H9 (cell line): ENCODE data around the gene ARPC1A. TPM values are rescaled to one million over a fixed set of nuclear protein-coding genes. Genes with fewer than 3 reads are reported as not detected.

Source experiments
- DNase-seq: peaks from one replicate; pipeline ENCODE4 v3.0.0-alpha.2; 2017
- H2AFZ ChIP-seq: one replicate; pipeline ENCODE4 v1.6.1; 2013; ENCODE audit warnings: mild to moderate bottlenecking, low read length, control low read depth, moderate library complexity
- H2AK5ac ChIP-seq: 2 replicates; pipeline ENCODE4 v1.6.1; 2013; ENCODE audit warnings: low read length, control low read depth, mixed read lengths; ENCODE audit not compliant: insufficient read length
- H2BK120ac ChIP-seq: one replicate; pipeline ENCODE4 v1.6.1; 2013; ENCODE audit warnings: low read depth, mild to moderate bottlenecking, low read length, control low read depth, inconsistent platforms; ENCODE audit not compliant: poor library complexity, severe bottlenecking
- H2BK12ac ChIP-seq: 2 replicates; pipeline ENCODE4 v1.6.1; 2013; ENCODE audit warnings: low read length, control low read depth, mixed read lengths, low read depth; ENCODE audit not compliant: insufficient read length
- H2BK15ac ChIP-seq: 2 replicates; pipeline ENCODE4 v1.6.1; 2013; ENCODE audit warnings: low read depth, low read length, control low read depth
- H2BK20ac ChIP-seq: one replicate; pipeline ENCODE4 v1.6.1; 2013; ENCODE audit warnings: low read depth, mild to moderate bottlenecking, low read length, control low read depth, inconsistent platforms; ENCODE audit not compliant: poor library complexity, severe bottlenecking
- H2BK5ac ChIP-seq: 2 replicates; pipeline ENCODE4 v1.6.1; 2013; ENCODE audit warnings: low read length, control low read depth, mixed read lengths; ENCODE audit not compliant: insufficient read length
- H3K14ac ChIP-seq: 2 replicates; pipeline ENCODE4 v1.6.1; 2013; ENCODE audit warnings: low read length, control low read depth; ENCODE audit not compliant: insufficient read depth
- H3K18ac ChIP-seq: 2 replicates; pipeline ENCODE4 v1.6.1; 2013; ENCODE audit warnings: low read depth, mild to moderate bottlenecking, mixed read lengths, low read length, control low read depth; ENCODE audit not compliant: insufficient read length
- H3K23ac ChIP-seq: 2 replicates; pipeline ENCODE4 v1.6.1; 2013; ENCODE audit warnings: low read length, control low read depth, mixed read lengths, low read depth; ENCODE audit not compliant: insufficient read length
- H3K23me2 ChIP-seq: 2 replicates; pipeline ENCODE4 v1.6.1; 2013; ENCODE audit warnings: low read depth, mild to moderate bottlenecking, mixed read lengths, low read length, control low read depth; ENCODE audit not compliant: insufficient read length, poor library complexity, severe bottlenecking
- H3K27ac ChIP-seq: 2 replicates; pipeline ENCODE4 v1.5.1; 2013; ENCODE audit warnings: low read length, control low read depth, mixed read lengths, low read depth; ENCODE audit not compliant: insufficient read length
- H3K27me3 ChIP-seq: 2 replicates; pipeline ENCODE4 v1.6.1; 2013; ENCODE audit warnings: low read length, control low read depth, inconsistent platforms; ENCODE audit not compliant: insufficient read depth
- H3K4ac ChIP-seq: 2 replicates; pipeline ENCODE4 v1.6.1; 2013; ENCODE audit warnings: low read depth, mild to moderate bottlenecking, control low read depth, inconsistent platforms, low read length, moderate library complexity
- H3K4me1 ChIP-seq: 2 replicates; pipeline ENCODE4 v1.6.1; 2013; ENCODE audit warnings: low read length, control low read depth, inconsistent platforms; ENCODE audit not compliant: insufficient read depth
- H3K4me2 ChIP-seq: 2 replicates; pipeline ENCODE4 v1.6.1; 2013; ENCODE audit warnings: low read length, control low read depth, mixed read lengths; ENCODE audit not compliant: insufficient read length, insufficient read depth
- H3K56ac ChIP-seq: 2 replicates; pipeline ENCODE4 v1.6.1; 2013; ENCODE audit warnings: low read depth, mild to moderate bottlenecking, mixed read lengths, low read length, control low read depth; ENCODE audit not compliant: insufficient read length
- H3K79me1 ChIP-seq: 2 replicates; pipeline ENCODE4 v1.6.1; 2013; ENCODE audit warnings: low read depth, mild to moderate bottlenecking, moderate library complexity, low read length, control low read depth, inconsistent platforms; ENCODE audit not compliant: insufficient read depth, poor library complexity, severe bottlenecking
- H3K79me2 ChIP-seq: 2 replicates; pipeline ENCODE4 v1.6.1; 2013; ENCODE audit warnings: low read length, control low read depth, inconsistent platforms; ENCODE audit not compliant: insufficient read depth
- H3K9ac ChIP-seq: 2 replicates; pipeline ENCODE4 v1.6.1; 2013; ENCODE audit warnings: low read length, control low read depth, mixed read lengths; ENCODE audit not compliant: insufficient read length; ENCODE audit errors: extremely low read depth
- H3K9me3 ChIP-seq: one replicate; pipeline ENCODE4 v1.6.1; 2013; ENCODE audit warnings: low read depth, low read length, inconsistent platforms; ENCODE audit not compliant: control insufficient read depth
- H3T11ph ChIP-seq: one replicate; pipeline ENCODE4 v1.6.1; 2013; ENCODE audit warnings: mild to moderate bottlenecking, low read length, control low read depth, inconsistent platforms
- H4K20me1 ChIP-seq: one replicate; pipeline ENCODE4 v1.6.1; 2013; ENCODE audit not compliant: control insufficient read depth, insufficient read length, insufficient read depth
- H4K5ac ChIP-seq: 2 replicates; pipeline ENCODE4 v1.6.1; 2013; ENCODE audit warnings: low read depth, mild to moderate bottlenecking, mixed read lengths, low read length, control low read depth; ENCODE audit not compliant: insufficient read length
- H4K8ac ChIP-seq: replicated peaks from 2 replicates; pipeline ENCODE4 v1.6.1; 2013; ENCODE audit warnings: low read length, control low read depth, mixed read lengths, low read depth; ENCODE audit not compliant: insufficient read length
- H4K91ac ChIP-seq: 2 replicates; pipeline ENCODE4 v1.6.1; 2013; ENCODE audit warnings: low read depth, mild to moderate bottlenecking, moderate library complexity, mixed read lengths, low read length, control low read depth; ENCODE audit not compliant: insufficient read length
- H3K27ac Mint-ChIP-seq, 3 experiments: 2 replicates in 2 of 3; 3 replicates in 1 of 3; pipeline ENCODE4 v1.8.0; 2020 to 2021; ENCODE audit warnings: mixed read lengths in 3 of 3, mild to moderate bottlenecking in 1 of 3, moderate library complexity in 1 of 3
- H3K27me3 Mint-ChIP-seq: 2 replicates; pipeline ENCODE4 v1.8.0; 2021; ENCODE audit warnings: low read depth, mild to moderate bottlenecking, moderate library complexity, mixed read lengths
- H3K36me3 Mint-ChIP-seq, 3 experiments: 2 replicates in 2 of 3; 3 replicates in 1 of 3; pipeline ENCODE4 v1.8.0; 2020 to 2021; ENCODE audit warnings: low read depth in 3 of 3, mixed read lengths in 3 of 3; ENCODE audit not compliant: insufficient read depth in 1 of 3
- H3K4me1 Mint-ChIP-seq, 2 experiments: 2 replicates each; pipeline ENCODE4 v1.8.0; 2020; ENCODE audit warnings: mixed read lengths in 2 of 2
- H3K4me3 Mint-ChIP-seq, 2 experiments: 2 replicates in 1 of 2; 3 replicates in 1 of 2; pipeline ENCODE4 v1.8.0; 2020 to 2021; ENCODE audit warnings: mild to moderate bottlenecking in 2 of 2, mixed read lengths in 2 of 2, moderate library complexity in 1 of 2
- H3K9me3 Mint-ChIP-seq, 2 experiments: 2 replicates in 1 of 2; 3 replicates in 1 of 2; pipeline ENCODE4 v1.8.0; 2020; ENCODE audit warnings: mild to moderate bottlenecking in 2 of 2, mixed read lengths in 2 of 2, moderate library complexity in 1 of 2
- WGBS: extraction: QIAGEN DNeasy Blood & Tissue Kit; methylation state at CpG from one replicate; pipeline ENCODE4 v1.1.7; 2013; ENCODE audit warnings: missing lambda C conversion rate, low lambda C conversion rate, mixed read lengths; ENCODE audit not compliant: insufficient read length; ENCODE audit errors: extremely low coverage; 5-methylcytosine and 5-hydroxymethylcytosine counted together
- total RNA-seq: library from RNA; stranded (reverse); gene quantifications from 2 replicates; pipeline ENCODE4 v1.2.1, GENCODE V29; 2021
- TF ChIP-seq, protein P1 (sequence below): fragments of 200-600 bp; sonication (generic); conservative IDR thresholded peaks from 3 replicates; pipeline ENCODE4 v1.8.0; 2021; ENCODE audit warnings: antibody characterized with exemption, mild to moderate bottlenecking

ARPC1A gene
- total RNA-seq, 1 experiment from 2014 or later: 169 TPM

GRCh38 chr7:99397297-99397983 lies 71.7 kb downstream of the ARPC1A start:
- H3T11ph ChIP-seq: no peak overlapping the region
- no peak overlapping the region for H2BK120ac ChIP-seq
- H4K8ac ChIP-seq: no peak overlapping the region
- H3K79me1 ChIP-seq: no peaks in the 10 kb centered on the region
- no peak overlapping the region for H3K4me2 ChIP-seq
- H4K91ac ChIP-seq: no peak overlapping the region
- no peak overlapping the region for H4K5ac ChIP-seq
- H3K56ac ChIP-seq: no peak overlapping the region
- H2BK5ac ChIP-seq: no peak overlapping the region
- H3K9ac ChIP-seq: no peak overlapping the region
- DNase-seq: no peak
- H3K23ac ChIP-seq: no peak overlapping the region
- no peak overlapping the region for H3K4ac ChIP-seq
- no peak overlapping the region for H2BK12ac ChIP-seq
- TF ChIP-seq, protein P1, sequence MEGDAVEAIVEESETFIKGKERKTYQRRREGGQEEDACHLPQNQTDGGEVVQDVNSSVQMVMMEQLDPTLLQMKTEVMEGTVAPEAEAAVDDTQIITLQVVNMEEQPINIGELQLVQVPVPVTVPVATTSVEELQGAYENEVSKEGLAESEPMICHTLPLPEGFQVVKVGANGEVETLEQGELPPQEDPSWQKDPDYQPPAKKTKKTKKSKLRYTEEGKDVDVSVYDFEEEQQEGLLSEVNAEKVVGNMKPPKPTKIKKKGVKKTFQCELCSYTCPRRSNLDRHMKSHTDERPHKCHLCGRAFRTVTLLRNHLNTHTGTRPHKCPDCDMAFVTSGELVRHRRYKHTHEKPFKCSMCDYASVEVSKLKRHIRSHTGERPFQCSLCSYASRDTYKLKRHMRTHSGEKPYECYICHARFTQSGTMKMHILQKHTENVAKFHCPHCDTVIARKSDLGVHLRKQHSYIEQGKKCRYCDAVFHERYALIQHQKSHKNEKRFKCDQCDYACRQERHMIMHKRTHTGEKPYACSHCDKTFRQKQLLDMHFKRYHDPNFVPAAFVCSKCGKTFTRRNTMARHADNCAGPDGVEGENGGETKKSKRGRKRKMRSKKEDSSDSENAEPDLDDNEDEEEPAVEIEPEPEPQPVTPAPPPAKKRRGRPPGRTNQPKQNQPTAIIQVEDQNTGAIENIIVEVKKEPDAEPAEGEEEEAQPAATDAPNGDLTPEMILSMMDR: no peak
- Mint-ChIP-seq H3K9me3 (no peaks in the 10 kb centered on the region), H3K27me3 (peaks cover 1% of the 10 kb centered on the region; the same call in 1 of the 2 replicates), H3K36me3 (peaks cover 35 to 84% (median 69%) of the 10 kb centered on the region in 3 experiments; a peak in 6 of 7 replicates), H3K4me1 (peaks cover 9 to 11% of the 10 kb centered on the region in 2 experiments), H3K27ac (peak overlapping the region in 2 of 3 experiments; percentile 40 to 51; a peak in 5 of 7 replicates), H3K4me3 (no peak overlapping the region)
- H3K18ac ChIP-seq: no peak overlapping the region
- H2BK20ac ChIP-seq: no peak overlapping the region
- WGBS: no CpG with 5 or more reads among the region's 18 CpGs
- H2BK15ac ChIP-seq: no peak overlapping the region
- H3K27ac ChIP-seq: no peak overlapping the region
- H2AFZ ChIP-seq: no peak overlapping the region
- no peak overlapping the region for H3K14ac ChIP-seq
- H2AK5ac ChIP-seq: no peak overlapping the region
- no peaks in the 10 kb centered on the region for H4K20me1 ChIP-seq
- H3K79me2 ChIP-seq: no peaks in the 10 kb centered on the region
- H3K4me1 ChIP-seq: peaks cover 2% of the 10 kb centered on the region; the same call in 1 of the 2 replicates
- H3K9me3 ChIP-seq: no peaks in the 10 kb centered on the region
- H3K23me2 ChIP-seq: peaks cover 6% of the 10 kb centered on the region
- H3K27me3 ChIP-seq: no peaks in the 10 kb centered on the region
